BE2C (cell line): ENCODE results near the gene LPO.

Experiments
- DNase-seq: peaks from one replicate; pipeline ENCODE4 v3.0.0-alpha.2; 2020
- H3K27me3 ChIP-seq: fragments of 250-450 bp; sonication (Bioruptor Pico); 2 replicates; pipeline ENCODE4 v1.5.1; 2020; ENCODE audit warnings: mild to moderate bottlenecking
- H3K36me3 ChIP-seq: fragments of 250-450 bp; sonication (Bioruptor Pico); 2 replicates; pipeline ENCODE4 v1.5.1; 2020; ENCODE audit warnings: mild to moderate bottlenecking
- H3K4me1 ChIP-seq: fragments of 250-450 bp; sonication (Bioruptor Pico); 2 replicates; pipeline ENCODE4 v1.5.1; 2020
- H3K4me3 ChIP-seq: 2 replicates; pipeline ENCODE4 v1.5.1; 2011; ENCODE audit warnings: low read depth, low read length
- H3K9me3 ChIP-seq: fragments of 250-450 bp; sonication (Bioruptor Pico); 2 replicates; pipeline ENCODE4 v1.5.1; 2020
- TF ChIP-seq, protein P1 (sequence below): IDR thresholded peaks from 2 replicates; pipeline ENCODE4 v1.5.1; 2012; ENCODE audit warnings: mild to moderate bottlenecking, low read depth, low read length

Gene LPO

GRCh38 chr17:58279736-58280479 is 41.5 kb downstream of the LPO start:
- H3K36me3 ChIP-seq: no peaks in the 10 kb centered on the region
- no peaks in the 10 kb centered on the region for H3K9me3 ChIP-seq
- no peak overlapping the region for H3K4me3 ChIP-seq
- H3K27me3 ChIP-seq: peaks cover 17% of the 10 kb centered on the region
- no peak for DNase-seq
- H3K4me1 ChIP-seq: no peaks in the 10 kb centered on the region
- TF ChIP-seq, protein P1, sequence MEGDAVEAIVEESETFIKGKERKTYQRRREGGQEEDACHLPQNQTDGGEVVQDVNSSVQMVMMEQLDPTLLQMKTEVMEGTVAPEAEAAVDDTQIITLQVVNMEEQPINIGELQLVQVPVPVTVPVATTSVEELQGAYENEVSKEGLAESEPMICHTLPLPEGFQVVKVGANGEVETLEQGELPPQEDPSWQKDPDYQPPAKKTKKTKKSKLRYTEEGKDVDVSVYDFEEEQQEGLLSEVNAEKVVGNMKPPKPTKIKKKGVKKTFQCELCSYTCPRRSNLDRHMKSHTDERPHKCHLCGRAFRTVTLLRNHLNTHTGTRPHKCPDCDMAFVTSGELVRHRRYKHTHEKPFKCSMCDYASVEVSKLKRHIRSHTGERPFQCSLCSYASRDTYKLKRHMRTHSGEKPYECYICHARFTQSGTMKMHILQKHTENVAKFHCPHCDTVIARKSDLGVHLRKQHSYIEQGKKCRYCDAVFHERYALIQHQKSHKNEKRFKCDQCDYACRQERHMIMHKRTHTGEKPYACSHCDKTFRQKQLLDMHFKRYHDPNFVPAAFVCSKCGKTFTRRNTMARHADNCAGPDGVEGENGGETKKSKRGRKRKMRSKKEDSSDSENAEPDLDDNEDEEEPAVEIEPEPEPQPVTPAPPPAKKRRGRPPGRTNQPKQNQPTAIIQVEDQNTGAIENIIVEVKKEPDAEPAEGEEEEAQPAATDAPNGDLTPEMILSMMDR: no peak

- peaks cover 17% of the 10 kb centered on the region for H3K27me3 ChIP-seq
- no peak within 1 kb of the TSS for H3K4me3 ChIP-seq
- DNase-seq: no peak
These were observed 42.3 kb downstream of the LPO start, which contains the start of gene MPO for GRCh38 chr17:58280480-58281217. Gene MPO (minus strand): TSS chr17:58280935. CDS start chr17:58280758, 177 bp downstream.

GRCh38 chr17:58281511-58282011 is 43.2 kb downstream of the LPO start:
- DNase-seq: no peak
- H3K36me3 ChIP-seq: no peaks in the 10 kb centered on the region
- H3K9me3 ChIP-seq: no peaks in the 10 kb centered on the region
- TF ChIP-seq, protein P1: no peak
- H3K4me1 ChIP-seq: no peaks in the 10 kb centered on the region
- H3K27me3 ChIP-seq: peaks cover 17% of the 10 kb centered on the region
- no peak overlapping the region for H3K4me3 ChIP-seq

More at GRCh38 chr17:58280480-58281217, 42.3 kb downstream of the LPO start, which contains the start of gene MPO:
- Histone ChIP-seq H3K4me1 (no peaks in the 10 kb centered on the region), H3K36me3 (no peaks in the 10 kb centered on the region), H3K9me3 (no peaks in the 10 kb centered on the region)
- TF ChIP-seq, protein P1: no peak

GRCh38 chr17:58282442-58282841 is 44.1 kb downstream of the LPO start:
- TF ChIP-seq, protein P1: no peak
- no peaks in the 10 kb centered on the region for H3K4me1 ChIP-seq
- no peak for DNase-seq
- H3K27me3 ChIP-seq: peaks cover 21% of the 10 kb centered on the region
- no peak overlapping the region for H3K4me3 ChIP-seq
- H3K36me3 ChIP-seq: no peaks in the 10 kb centered on the region
- no peaks in the 10 kb centered on the region for H3K9me3 ChIP-seq

DNA sequence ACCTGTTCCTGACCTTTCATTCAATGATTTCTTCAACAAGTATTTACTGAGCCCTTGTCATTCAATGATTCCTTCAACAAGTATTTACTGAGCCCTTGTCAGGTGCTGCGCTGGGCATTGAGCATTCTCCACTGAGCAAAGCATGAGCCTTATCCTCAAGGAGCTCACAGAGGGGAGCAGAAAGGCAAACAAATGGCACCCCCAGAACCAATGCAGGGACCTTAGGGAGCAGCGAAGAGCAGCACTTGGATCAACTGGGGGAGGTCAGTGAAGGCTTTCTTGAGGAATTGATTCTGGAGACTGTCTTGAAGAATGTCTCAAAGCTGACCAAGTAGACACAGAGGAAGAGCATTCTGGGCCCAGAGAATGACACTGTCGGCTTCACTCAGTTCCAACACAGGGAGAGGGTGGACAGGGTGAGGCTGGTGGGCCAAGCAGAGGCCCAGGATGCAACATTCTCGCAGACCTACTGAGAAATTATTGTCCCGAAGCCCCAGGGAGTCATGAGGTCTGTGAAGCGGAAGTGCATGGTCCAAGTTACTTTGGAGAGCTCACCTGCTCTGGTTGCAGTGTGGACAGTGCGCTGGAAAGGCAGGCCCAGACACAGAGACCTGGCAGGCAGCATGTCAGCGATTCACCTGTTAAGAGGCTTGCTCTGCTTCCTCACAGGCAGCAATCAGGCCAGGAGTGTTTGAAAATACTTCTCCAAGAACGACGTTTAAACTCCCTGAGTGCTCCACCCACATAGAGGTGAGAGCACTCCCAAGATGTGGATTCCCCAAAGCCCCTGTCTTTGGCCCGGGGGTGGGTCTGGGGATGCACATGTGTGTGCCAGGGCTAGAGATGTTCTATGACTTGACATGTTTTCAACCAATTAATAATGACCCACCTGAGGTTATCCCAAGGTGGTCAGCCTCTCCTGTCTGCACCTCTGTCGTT is 45.6 kb downstream of the LPO start:
- TF ChIP-seq, protein P1: no peak
- H3K27me3 ChIP-seq: peaks cover 22% of the 10 kb centered on the region
- no peaks in the 10 kb centered on the region for H3K9me3 ChIP-seq
- no peak for DNase-seq
- no peaks in the 10 kb centered on the region for H3K4me1 ChIP-seq
- H3K4me3 ChIP-seq: no peak overlapping the region
- no peaks in the 10 kb centered on the region for H3K36me3 ChIP-seq
